EL (cell line): ENCODE data around the gene CTDP1.
"Not testable (repeated sequence)": the region's sequence is repeated elsewhere in the genome, so short reads cannot be mapped to it uniquely, and the experiment has no call there.

Experiments used
- DNase-seq: peaks from one replicate; pipeline ENCODE4 v3.0.0-alpha.2; 2016

The CTDP1 gene

DNA sequence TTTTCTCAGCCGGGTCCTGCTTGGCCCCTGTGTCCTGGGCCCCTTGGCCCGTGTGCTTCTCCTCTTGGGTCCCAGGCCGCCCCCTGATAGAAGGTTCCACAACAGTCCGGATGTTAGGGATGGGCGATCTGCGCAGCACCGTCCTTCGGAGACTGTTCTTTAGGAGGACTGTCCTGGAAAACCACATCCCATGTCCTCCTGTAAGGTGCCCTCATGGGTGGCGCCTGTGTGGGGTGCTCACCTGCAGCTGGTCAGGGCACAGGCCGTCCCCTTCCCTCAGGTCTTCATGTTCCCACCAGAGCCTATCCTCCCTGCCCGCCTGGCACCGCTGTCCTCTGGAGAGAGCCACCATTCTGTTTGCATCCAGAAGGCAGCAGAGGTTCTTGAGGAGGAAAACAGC is 50.0 kb downstream of the CTDP1 start:
- no peak for DNase-seq

DNA sequence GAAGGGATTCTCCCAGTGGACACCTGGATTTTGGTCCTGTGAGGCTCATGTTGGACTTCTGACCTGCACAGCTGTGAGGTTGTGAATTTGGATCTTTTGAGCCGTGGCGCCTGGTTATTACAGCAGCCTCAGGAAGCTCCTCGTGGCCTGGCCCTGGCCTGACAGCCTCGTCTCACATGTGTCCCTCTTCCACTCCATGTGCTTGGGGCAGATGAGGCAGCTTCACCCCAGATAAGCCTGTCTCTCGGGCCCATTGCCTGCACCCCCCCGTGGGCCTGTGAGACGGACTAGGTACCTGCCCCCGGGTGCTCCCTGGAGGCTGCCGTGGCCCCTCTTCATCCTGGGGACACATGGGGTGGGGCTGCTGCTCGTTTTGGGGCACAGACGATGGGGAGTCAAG is 51.2 kb downstream of the CTDP1 start:
- no peak for DNase-seq

DNA sequence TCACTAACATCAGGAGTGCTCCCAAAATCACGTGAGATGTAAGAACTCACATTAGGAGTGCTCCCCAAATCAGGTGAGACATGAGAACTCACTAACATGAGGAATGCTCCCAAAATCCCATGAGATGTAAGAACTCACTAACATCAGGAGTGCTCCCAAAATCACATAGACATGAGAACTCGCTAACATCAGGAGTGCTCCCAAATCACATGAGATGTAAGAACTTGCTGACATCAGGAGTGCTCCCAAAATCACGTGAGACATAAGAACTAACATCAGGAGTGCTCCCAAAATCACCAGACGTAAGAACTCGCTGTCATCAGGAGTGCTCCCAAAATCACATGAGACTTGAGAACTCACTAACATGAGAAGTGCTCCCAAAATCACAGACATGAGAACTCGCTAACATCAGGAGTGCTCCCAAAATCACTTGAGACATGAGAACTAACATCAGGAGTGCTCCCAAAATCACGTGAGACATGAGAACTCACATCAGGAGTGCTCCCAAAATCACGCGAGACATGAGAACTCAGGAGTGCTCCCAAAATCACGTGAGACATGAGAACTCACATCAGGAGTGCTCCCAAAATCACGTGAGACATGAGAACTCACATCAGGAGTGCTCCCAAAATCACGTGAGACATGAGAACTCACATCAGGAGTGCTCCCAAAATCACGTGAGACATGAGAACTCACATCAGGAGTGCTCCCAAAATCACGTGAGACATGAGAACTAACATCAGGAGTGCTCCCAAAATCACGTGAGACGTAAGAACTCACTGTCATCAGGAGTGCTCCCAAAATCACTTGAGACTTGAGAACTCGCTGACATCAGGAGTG is 52.5 kb downstream of the CTDP1 start:
- DNase-seq, result not testable (repeated sequence)

DNA sequence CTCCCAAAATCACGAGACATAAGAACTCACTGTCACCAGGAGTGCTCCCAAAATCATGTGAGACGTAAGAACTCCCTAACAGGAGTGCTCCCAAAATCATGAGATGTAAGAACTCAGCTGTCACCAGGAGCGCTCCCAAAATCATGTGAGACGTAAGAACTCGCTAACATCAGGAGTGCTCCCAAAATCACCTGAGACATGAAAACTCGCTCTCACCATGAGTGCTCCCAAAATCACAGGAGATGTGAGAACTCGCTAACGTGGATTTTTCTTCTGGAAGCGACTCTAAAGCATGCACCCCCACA is 53.1 kb downstream of the CTDP1 start:
- no peak for DNase-seq

DNA sequence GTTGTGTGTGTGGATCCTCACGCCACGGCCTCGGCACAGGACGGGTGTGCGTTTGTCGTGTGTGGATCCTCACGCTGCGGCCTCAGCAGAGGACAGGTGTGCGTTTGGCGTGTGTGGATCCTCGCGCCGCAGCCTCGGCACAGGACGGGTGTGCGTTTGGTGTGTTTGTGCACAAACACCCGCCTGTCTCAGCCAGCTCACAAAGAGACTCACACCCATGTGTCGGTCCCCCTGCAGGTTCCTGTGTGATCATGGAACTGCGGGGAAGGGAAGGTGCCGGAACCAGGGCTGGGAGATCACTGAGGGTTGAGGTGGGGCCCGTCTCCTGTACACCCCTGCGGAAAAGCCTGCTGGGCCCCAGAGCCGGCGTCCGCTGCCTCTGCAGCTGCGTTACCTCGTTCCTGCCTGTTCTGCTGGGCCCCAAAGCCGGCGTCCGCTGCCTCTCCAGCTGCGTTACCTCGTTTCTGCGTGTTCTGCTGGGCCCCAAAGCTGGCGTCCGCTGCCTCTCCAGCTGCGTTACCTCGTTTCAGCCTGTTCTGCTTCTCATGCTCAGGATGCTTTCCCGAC is 53.6 kb downstream of the CTDP1 start:
- no peak for DNase-seq

DNA sequence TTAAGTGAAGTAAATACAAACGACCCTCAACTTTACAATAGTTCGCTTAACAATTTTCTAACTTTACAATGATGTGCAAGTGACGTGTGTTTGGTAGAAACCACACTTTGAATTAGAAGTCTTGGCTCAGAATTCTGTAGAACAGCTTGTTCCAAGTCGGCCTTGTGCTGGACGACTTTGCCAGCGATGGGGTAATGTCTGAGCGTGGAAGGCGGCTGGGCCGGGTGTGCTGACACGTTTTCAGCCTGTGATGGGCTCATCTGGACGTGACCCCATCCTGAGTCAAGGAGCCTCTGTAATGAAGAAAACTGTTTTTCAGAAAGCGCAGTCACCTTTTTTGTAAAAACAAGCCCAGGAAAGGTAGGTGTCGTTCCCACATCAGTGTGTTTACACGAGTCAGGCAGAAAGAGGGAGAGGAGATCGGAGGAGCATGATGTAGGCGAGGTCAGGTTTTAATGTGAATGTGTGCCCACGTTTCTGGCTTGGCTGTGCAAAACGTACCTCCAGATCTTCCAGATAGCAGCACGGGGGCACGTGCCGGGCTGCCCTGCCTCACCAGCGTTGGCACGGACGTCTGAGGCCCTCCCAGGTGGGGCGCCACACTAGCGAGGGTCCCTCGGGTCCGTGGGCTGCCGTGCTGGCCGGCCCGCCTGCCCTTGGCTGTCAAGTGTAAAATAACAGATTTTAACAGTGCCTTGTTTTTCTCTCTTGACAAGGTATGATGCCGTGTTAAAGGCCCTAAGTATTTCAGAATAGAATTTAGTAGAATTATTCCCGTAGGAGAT is 54.6 kb downstream of the CTDP1 start:
- no peak for DNase-seq

DNA sequence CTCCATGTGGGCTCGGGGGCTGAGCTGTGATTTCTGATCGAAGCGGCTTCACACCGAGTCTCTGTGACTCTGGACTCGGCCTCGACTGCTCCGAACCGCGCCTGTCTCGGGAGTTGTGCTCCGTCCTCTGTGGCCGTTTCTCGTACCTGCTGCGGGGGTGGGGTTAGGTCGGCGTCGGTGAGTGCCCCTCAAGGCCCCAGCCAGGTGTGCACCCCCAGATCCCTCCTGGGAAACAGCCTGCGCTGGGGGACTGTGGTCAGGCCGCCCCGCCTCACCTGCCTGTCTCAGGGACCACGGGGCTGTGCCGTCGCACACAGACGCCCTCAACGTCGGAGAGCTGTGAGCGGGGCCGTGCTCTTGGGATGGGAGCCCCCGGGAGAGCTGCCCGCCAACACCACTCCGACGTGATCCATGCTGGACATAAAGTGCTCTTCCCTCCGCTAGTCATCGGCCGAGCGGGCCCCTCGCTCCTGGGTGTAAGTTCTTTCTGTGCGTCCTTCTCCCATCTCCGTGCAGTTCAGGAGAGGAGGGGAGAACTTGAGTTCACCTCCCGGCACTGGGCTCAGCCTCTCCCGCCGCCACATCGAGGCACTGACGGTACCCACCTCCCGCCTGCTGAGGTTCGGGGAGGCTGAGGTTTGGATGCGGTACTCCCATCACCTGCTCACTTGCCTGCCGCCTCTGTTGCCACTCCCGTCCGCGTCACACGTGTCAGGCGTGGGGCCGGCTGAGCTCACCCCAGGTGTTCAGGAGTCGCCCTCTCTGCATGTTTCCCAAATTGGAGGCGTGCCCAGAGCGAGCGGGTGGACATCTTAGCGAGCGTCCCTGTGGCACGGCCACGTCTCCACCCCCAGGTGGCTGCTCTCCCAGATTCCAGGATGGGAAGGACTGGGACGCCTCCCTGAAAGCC is 55.7 kb downstream of the CTDP1 start:
- DNase-seq, result no peak

DNA sequence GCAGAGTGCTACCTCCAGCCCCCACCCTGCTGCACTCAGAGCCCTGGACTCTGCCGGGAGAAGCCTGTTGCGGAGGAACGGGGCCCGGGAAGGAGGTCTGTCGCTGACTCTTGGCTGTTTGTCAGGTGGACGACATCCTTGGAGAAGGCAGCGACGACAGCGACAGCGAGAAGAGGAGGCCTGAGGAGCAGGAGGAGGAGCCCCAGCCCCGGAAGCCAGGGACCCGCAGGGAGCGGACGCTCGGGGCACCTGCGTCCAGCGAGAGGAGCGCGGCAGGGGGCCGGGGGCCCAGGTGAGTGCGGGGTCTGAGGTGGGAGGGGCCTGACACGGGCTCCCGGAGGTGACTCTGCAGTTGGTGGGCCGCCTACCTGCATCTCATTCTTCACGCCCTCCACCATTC is 56.6 kb downstream of the CTDP1 start:
- DNase-seq, result no peak

DNA sequence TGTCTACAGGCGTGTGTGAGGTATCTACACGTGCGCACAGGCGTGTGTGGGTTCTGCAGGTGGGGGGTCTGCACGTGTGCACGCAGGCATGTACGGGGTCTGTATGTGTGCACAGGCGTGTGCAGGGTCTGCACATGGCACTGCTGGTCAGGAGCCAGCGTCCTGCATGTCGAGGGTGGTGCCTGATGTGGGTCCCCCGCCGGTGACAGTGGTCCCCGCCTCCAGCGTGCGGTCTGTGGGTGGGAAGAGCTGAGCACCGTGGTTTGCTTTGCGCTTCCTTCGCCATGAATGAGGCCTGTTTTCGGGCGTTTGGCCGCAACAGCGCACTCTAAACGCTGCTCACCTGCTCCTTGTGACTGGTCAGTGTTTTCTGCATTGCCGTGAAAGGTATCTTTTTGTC is 57.2 kb downstream of the CTDP1 start:
- no peak for DNase-seq

DNA sequence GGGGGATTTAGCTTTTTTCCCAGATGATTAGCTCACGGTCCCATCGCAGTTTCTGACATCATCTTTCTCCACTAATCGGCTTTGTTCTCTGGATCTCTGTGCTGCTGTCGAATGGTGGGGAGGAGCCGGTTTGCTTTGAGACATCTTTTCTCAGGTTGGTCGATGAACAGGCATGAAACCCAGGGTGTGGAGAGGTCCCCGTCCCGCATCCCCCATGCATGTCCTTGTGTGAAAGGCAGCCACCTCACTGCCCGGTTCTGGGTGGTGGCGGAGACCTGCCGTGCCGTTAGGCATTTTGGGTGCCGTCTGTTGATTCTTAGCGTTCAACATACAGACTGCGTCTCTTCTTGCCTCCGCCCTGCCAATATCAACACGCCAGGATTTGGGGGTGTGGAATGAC is 57.8 kb downstream of the CTDP1 start:
- no peak for DNase-seq

DNA sequence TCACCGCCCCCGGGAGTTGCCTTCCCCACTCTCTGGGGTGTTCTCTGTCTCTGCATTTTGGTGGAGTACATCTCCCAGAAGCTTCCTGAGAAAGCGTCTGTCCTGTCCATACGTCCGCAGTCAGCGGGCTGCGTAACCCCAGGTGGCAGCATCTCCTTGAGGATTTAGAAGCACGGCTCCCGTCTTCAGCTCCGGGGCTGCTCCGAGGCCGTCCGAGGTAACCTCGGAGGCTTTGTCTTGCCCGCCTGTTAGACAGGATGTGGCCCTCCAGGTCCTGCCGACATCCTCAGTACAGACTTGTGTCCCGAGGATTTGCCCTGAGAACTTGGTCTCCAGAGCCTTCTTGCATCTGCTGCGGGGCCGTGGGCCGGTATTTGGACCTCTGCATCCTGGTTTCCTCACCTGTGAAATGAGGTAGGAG is 58.4 kb downstream of the CTDP1 start:
- DNase-seq, result no peak

DNA sequence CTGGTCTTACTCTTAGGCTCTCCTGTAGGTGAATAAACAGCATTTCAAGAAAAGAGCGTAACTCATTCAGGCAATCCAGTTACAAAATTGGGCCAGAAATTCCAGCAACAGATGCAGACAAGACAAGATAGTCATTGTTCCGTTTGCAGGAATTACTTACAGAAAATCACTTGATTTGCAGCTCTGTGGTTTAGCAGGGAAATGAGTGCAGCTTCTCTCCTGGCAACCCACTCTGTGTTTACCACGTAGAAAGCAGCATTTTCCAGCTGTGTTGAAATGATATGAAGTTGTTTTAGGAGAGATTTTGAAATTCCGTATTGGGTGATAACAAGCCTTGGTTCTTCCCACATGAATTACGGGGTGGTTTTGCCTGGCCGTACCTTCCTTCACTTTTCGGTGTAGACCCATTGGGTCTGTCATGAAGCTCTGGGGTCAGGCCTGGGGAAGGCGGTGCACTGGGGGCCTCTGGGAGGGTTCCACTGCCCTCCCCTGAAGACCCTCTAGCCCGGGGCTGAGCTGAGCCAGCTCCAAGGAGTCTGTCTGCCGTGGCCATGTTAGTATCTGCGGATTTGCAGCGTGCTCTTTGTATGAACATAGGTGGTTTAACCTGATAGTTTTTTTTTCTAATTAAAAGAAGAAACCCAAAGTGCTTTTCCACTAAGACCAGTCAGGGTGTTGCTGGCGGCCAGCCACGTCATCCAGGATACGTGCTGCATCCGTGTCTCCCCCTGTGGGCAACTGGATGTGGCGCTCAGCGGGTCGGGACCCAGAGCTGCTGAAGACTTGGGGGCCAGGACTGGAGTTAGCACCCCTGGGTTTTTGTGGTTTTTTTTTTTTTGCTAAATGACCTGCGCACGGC is 59.2 kb downstream of the CTDP1 start:
- no peak for DNase-seq

DNA sequence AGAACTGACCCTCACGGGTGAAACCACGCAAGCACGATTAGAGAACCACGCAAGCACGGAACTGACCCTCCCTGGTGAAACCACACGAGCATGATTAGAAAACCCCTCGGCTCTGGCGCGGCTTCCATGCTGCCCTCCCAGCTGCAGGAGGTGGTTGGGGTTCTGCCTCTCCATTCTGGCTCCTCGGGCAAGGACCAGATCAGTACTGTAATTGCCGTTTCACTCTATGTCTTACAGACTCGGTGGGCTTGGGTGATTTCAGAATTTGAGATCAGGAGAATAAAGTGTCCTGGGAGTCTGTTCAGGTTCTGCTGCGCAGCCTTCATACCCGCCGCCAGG is 59.8 kb downstream of the CTDP1 start:
- no peak for DNase-seq

DNA sequence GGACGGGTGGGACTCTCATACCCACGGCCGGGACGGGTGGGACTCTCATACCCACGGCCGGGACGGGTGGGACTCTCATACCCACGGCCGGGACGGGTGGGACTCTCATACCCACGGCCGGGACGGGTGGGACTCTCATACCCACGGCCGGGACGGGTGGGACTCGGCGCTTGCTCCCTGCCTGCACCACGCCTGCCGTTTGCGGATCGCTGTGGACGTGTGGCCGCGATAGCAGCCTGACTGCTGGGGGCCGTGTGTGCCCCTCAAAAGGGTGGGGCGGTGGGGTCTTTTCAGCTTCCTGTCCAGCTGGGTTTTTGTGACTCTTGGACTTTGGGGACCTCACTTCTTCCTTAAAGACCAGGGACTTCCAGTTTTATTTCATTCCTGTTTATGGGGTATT is 60.4 kb downstream of the CTDP1 start:
- DNase-seq, result not testable (repeated sequence)

DNA sequence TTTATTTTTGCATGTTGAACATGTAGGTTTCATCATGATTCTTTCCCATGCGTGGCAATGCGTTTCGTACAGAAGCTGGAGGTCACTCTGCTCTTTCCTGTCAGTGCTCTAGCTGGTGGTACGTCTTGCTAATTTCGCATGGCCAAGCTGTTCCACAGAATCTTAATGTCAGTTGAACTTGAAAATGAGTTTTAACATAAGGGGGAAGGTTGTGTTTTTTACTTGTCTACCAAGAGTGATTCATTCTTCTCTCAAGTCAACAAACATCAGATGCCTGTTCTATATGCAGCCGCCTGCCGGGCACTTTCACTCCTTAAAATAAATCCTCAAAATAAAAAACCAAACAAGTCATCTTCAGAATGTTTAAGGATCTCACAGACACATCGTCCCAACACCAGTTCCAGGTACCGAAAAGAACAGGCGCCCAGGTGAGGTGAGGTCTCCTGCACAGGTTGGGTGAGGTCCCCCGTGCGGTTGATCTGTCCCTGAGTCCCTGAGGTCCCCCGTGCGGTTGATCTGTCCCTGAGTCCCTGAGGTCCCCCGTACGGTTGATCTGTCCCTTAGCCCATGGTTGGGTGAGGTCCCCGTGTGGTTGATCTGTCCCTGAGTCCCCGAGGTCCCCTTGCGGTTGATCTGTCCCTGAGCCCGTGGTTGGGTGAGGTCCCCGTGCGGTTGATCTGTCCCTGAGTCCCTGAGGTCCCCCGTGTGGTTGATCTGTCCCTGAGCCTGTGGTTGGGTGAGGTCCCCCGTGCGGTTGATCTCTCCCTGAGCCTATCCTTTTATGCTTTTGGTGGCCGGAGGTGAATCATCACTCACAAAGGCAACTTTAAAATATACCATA is 61.1 kb downstream of the CTDP1 start:
- DNase-seq, result no peak

DNA sequence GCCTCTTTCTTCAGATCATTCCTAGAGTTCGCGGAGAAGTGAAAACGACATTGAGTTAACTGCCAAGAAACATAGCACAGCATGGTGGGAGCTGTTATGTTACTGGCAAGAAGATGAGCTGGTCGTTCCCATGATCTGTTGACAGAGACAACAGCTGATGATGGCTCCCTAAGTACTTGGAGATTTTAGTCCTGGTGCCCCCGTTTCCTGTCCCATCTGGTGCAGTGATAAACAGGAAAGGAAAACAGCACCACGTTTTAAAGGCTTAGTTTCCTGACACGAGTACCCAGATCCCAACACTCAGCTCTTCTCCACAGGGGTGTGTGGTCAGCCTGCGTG is 61.7 kb downstream of the CTDP1 start:
- DNase-seq, result no peak

DNA sequence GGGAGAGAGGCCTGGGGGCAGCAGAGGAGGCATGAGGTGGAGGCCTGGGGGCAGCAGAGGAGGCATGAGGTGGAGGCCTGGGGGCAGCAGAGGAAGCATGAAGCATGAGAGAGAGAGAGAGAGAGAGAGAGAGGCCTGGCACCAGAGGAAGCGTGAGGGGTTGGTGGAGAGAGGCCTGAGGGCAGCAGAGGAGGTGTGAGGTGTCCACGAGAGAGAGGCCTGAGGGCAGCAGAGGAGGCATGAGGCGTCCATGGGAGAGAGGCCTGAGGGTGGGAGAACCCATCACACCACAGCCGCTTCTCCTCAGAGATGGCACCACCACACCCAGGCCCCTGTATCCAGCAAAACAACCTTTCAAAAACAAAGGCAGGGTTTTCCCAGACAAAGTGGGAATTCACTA is 62.5 kb downstream of the CTDP1 start:
- no peak for DNase-seq

DNA sequence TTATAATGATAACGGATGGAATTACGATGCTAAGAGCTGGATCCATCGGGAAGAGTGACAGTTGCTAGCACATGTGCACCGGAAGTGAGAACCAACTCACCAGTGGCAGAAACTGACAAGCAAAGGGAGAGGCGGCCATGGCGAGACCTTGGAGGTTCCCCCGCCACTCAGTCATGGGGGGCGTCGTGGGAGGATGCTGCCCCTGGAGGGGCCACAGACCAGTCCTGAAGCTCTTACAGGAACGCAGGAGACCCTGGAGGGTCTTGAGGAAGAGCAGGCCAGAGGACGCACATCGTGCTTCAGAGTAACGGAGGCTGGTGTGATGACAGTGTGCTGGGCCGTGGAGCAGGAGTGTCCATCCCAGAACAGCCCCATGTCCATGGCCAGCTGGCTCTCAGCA is 65.0 kb downstream of the CTDP1 start:
- DNase-seq, result no peak

DNA sequence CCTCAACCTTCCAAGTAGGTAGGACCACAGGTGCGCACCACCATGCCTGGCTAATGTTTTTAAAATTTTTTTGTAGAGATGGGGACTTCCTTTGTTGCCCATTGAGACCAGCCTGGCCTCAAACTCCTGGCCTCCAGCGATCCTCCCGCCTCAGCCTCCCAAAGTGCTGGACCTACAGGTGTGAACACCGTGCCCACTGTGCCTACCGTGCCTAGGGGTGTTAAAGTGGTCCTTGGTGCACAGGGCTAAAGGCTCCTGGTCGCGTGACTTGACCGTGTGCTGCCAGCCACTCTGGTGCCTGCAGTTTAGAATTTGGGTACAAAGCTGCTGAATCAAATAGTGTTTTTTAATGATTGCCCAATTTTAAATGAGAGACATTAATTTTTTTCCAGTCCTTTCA is 67.1 kb downstream of the CTDP1 start:
- DNase-seq, result no peak

DNA sequence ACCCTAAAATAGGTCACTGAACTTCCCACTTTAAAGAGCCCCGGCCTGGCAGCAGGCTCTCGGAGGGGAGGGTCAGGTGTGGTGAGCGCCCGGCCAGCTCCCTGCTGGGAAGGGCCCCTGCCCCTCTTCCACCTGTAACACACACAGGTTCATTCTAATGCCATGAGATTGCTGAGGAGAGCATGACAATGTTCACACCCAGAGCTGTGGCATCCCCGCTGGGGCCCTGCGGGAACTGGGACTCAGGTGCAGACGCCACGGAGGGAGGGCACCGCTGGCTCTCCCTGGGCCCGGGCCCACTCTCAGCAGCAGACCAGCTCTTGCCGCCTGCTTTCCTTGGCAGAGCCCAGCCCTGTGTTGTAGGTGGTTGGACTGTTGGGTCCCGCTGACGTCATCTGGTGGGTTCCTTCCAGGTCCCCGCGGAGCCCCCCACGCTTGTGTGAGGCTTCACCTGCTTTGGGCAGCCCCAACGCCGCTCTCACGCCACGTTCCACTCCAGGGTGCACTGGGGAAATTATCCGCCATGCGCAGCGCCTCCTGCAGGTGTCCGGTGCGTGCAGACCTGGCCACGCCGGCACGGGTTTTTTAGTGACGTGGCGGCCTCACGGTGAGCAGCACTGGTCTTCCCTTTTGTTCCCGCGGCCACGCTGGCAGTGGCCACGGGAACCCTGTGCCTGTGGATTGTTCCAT is 67.7 kb downstream of the CTDP1 start:
- DNase-seq, result no peak
